ENCODE results near the gene CNTD1. TPM values are rescaled to one million over a fixed set of nuclear protein-coding genes. Genes with fewer than 3 reads are reported as not detected.

Gene CNTD1
- total RNA-seq, 4 donors from 2014 or later = 0.20 to 0.93 (median 0.78) TPM; not detected in 1

DNA sequence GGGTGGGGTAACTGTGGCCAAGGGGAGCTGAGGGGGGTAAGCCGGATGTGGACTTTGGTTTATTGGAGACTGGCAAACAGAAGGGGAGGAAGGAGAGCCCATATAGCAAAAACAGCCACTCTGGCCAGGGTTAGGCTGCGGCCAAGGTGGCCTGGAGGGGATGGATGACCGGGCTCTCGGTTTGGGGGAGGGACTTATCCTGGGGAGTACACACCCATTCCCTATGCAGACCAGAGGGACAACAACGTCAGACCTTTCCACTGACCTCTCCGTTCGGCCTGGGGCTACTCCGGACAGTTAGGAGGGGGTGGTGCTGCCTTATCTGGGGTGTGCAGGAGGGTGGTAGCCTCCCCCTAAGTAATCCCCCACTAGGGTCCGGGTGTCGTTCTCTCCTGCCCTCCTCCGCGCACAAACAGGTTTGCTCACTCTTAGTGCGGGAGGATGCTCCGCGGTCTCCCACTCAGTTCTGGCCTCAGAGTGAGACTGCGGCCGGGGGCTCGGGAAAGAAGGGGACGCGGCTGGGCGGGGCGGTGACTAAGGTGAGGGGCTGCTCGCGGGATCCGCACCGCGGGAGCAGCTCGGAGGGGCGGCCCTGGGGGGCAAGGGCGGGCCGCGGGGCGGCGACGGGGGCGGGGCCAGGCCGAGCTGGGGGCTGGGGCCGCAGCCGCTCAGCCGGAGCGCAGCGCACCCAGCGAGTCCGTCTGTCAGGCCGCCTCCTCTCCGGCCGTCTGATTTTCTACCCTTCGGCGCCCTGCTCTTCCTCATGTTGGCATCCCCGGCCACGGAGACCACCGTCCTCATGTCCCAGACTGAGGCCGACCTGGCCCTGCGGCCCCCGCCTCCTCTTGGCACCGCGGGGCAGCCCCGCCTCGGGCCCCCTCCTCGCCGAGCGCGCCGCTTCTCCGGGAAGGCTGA is 18.5 kb upstream of the CNTD1 start, which contains the start of gene WNK4:
TSS of gene WNK4 (plus strand) at position 675 of the 915 bp plus-strand sequence. CDS start at position 764, 89 bp downstream.
- H3K36me3 ChIP-seq = peaks cover 0 to 47% of the 10 kb centered on the region in 2 donors
- WGBS, 2 donors (ENCODE audit: low coverage in 1 of 2) = 0% methylated on average over 6 of the region's 65 CpGs; no CpG with 5 or more reads in 1 of the 2 donors
- peak within 1 kb of the TSS in 3 of 4 donors; percentile 65 to 76 (median 68) for H3K27ac ChIP-seq
- H3K4me3 ChIP-seq = peak within 1 kb of the TSS; percentile 30 to 55
- no peaks in the 10 kb centered on the region for H3K9me3 ChIP-seq
- TF ChIP-seq EP300 (IDR thresholded peaks at IDR 0.05) (no peak), POLR2A (IDR thresholded peaks at IDR 0.05) (peak in 1 of 2 donors; percentile 12)
- peak; percentile 52 for ATAC-seq
- peaks cover 0 to 58% (median 6%) of the 10 kb centered on the region in 3 donors for H3K4me1 ChIP-seq
- H3K27me3 ChIP-seq = peaks cover 51% of the 10 kb centered on the region

GRCh38 chr17:42780851-42781638 is 17.6 kb upstream of the CNTD1 start:
- H3K4me1 ChIP-seq = peaks cover 0 to 61% (median 6%) of the 10 kb centered on the region in 3 donors
- peak overlapping the region; percentile 30 to 55 for H3K4me3 ChIP-seq
- 33% methylated on average over 1 of the region's 39 CpGs; no CpG with 5 or more reads in 1 of the 2 donors for WGBS, 2 donors (ENCODE audit: low coverage in 1 of 2)
- H3K9me3 ChIP-seq = no peaks in the 10 kb centered on the region
- TF ChIP-seq EP300 (IDR thresholded peaks at IDR 0.05) = no peak
- TF ChIP-seq POLR2A (IDR thresholded peaks at IDR 0.05) = no peak
- TF ChIP-seq POLR2AphosphoS5 (IDR thresholded peaks at IDR 0.05) = no peak
- TF ChIP-seq CTCF (IDR thresholded peaks at IDR 0.05) = no peak
- peak; percentile 32 for ATAC-seq
- peak overlapping the region in 3 of 4 donors; percentile 65 to 76 (median 68) for H3K27ac ChIP-seq
- H3K36me3 ChIP-seq = peaks cover 0 to 38% of the 10 kb centered on the region in 2 donors
- peaks cover 58% of the 10 kb centered on the region for H3K27me3 ChIP-seq

DNA sequence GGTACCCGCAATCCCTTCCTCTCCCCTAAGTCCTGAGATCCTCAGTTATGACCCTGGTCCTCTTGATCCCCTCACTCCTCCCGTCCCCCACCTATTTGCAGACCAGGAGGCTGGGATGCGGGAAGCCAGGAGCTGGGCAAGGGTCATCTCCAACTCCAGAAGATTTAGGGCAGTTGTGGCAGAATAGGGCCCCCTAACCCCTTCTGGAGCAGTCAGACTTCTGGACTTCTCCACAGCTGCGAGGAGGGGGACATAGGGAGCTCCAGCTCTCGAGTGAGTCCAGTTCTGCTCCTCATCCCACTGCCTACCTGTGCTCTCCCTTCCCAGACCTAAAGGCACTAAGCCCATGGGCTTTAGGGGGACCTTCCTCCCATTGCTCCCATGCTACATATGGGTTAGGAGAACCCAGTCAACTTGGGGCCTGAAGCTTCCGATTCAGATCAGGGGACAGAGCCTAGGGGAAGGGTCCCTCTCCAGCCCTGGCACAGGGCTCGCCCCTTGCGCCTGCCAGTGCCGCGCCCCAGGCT is 17.0 kb upstream of the CNTD1 start:
- Histone ChIP-seq H3K9me3 (no peaks in the 10 kb centered on the region), H3K4me3 (peak overlapping the region; percentile 1 to 55), H3K36me3 (peaks cover 0 to 32% of the 10 kb centered on the region in 2 donors), H3K4me1 (peaks cover 0 to 61% (median 6%) of the 10 kb centered on the region in 3 donors), H3K27me3 (peaks cover 58% of the 10 kb centered on the region), H3K27ac (peak overlapping the region in 3 of 4 donors; percentile 2 to 53 (median 31))
- 52% methylated on average over 2 of the region's 10 CpGs; no CpG with 5 or more reads in 1 of the 2 donors for WGBS, 2 donors (ENCODE audit: low coverage in 1 of 2)
- no peak for ATAC-seq
- TF ChIP-seq POLR2A (IDR thresholded peaks at IDR 0.05) (no peak), CTCF (IDR thresholded peaks at IDR 0.05) (no peak), POLR2AphosphoS5 (IDR thresholded peaks at IDR 0.05) (no peak), EP300 (IDR thresholded peaks at IDR 0.05) (no peak)

- Histone ChIP-seq H3K4me3 (peak overlapping the region; percentile 1 to 55), H3K27ac (peak overlapping the region in 3 of 4 donors; percentile 2 to 53 (median 31))
Observed at GRCh38 chr17:42782166-42783061, 16.2 kb upstream of the CNTD1 start.

More at GRCh38 chr17:42782166-42783061, 16.2 kb upstream of the CNTD1 start:
- no peaks in the 10 kb centered on the region for H3K9me3 ChIP-seq
- TF ChIP-seq POLR2AphosphoS5 (IDR thresholded peaks at IDR 0.05) (no peak), POLR2A (IDR thresholded peaks at IDR 0.05) (no peak)
- peak; percentile 26 for ATAC-seq
- peaks cover 0 to 24% of the 10 kb centered on the region in 2 donors for H3K36me3 ChIP-seq
- 10% methylated on average over 5 of the region's 29 CpGs; no CpG with 5 or more reads in 1 of the 2 donors for WGBS, 2 donors (ENCODE audit: low coverage in 1 of 2)
- H3K27me3 ChIP-seq = peaks cover 58% of the 10 kb centered on the region
- H3K4me1 ChIP-seq = peaks cover 0 to 61% (median 6%) of the 10 kb centered on the region in 3 donors
